Germinal center (tissue), 1 donor: ENCODE results near the gene NAA60.
"Not testable (repeated sequence)": the region's sequence is repeated elsewhere in the genome, so short reads cannot be mapped to it uniquely, and the experiment has no call there.

ENCODE experiments used
- DNase-seq: peaks from one replicate; pipeline ENCODE4 v3.0.0; 2012; ENCODE audit warnings: mixed read lengths, low spot score

The NAA60 gene

GRCh38 chr16:3465301-3465700 lies 21.8 kb downstream of the NAA60 start:
- DNase-seq: no peak

DNA sequence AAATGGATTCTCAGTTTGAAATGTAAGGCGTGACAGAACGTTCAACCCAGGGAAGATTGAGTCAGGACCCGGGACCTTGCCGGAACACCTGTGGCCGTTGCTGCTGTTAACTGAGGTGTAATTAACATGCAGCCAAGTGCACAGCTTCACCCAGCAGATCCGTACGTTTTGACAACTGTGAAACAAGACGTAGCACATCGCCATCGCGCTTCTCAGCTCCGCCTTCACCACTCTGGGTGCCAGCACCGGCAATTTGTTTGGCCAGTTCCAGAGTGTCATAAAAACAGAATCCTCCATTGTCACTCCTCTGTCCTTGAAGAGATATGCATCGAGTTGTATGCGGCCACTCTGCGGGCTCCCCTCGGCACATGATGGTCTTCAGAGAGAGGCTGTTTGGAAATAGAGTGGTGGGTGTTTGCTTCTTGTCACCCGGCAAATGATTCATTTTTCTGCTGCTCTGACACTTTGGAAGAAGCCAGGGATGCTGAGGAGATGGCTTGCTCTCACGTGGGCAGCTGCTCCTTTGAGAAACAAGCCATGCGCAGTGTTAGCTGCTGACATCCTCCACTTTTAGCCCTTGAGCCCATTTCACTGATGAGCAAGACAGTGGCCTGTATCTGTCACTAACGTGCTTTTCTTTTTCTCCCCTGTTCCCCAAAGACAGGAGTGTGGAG lies 22.6 kb downstream of the NAA60 start:
- DNase-seq: no peak

- DNase-seq: no peak
Measured at GRCh38 chr16:3467182-3467581, 23.7 kb downstream of the NAA60 start.

DNA sequence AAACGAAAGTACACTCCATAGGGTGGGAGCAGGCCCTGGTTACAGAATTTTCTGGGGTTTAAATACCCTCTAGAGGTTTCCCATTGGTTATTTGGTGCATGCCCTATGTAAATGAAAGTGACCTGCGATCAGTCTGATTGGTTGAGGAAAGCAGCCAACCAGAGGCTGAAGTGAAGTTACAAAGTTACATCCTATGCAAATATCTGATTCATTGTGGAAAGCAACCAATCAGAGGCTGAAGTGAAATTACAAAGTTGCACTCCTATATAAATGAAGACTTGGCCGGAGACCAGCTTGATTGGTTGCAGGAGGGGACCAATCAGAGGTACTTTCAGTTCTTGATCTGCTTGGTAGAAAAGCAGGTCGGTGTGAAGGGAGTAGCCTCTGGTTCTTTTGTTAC lies 24.4 kb downstream of the NAA60 start:
- DNase-seq: no peak

- no peak for DNase-seq
Measured at GRCh38 chr16:3468501-3468900, 25.0 kb downstream of the NAA60 start.

- no peak for DNase-seq
Measured at GRCh38 chr16:3469736-3470135, 26.3 kb downstream of the NAA60 start.

DNA sequence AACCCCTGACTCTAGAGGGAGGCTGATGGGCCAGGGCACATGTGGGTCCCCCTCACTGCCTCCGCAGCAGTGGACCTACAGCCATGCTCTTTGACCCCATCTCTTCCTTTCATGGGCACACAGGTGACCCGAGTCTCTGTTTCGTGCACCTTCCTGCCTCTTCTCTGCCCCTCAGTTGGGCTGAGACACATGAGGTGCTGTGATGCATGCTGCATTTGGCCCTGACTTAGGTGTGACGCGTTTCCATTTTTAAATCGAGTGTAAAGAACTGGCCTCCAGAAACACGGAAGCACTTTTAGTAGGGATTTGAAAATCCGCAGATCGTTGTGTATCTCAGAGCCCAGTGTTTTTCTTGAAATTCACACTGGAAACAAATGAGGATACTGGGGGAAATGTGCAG lies 27.2 kb downstream of the NAA60 start:
- DNase-seq: no peak

DNA sequence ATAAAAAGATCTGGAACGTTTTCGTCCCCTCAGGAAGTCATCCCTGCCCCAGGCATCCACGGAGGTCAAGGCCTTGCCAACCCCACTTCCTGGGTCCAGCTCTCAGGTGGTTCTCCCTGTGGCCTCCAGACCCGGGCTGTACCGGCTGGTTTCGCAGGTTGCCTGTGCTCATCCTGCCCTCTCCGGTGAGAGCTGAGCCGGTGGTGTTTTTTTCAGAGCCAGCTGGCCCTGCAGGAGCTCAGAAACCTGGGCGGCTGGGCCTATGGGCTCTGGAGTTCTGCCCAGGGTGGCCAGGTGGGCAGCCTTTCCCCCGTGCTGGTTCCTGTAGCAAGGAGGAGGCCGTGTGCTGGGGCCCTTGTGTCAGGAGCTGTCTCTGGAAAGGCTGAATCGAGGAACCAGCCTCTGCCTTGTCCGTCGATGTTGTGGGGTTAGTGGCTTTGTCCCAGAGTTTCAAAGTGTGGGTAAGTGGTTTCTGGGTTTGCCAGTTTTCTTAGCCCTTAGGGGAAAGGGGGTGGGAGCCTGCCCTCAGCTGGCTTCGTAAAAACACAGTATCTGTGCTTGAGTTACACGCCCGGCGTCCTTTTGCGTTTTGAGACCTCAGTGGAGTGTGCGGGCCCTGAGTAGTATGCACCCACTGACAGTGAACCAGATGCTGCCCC lies 28.2 kb downstream of the NAA60 start:
- DNase-seq: no peak

DNA sequence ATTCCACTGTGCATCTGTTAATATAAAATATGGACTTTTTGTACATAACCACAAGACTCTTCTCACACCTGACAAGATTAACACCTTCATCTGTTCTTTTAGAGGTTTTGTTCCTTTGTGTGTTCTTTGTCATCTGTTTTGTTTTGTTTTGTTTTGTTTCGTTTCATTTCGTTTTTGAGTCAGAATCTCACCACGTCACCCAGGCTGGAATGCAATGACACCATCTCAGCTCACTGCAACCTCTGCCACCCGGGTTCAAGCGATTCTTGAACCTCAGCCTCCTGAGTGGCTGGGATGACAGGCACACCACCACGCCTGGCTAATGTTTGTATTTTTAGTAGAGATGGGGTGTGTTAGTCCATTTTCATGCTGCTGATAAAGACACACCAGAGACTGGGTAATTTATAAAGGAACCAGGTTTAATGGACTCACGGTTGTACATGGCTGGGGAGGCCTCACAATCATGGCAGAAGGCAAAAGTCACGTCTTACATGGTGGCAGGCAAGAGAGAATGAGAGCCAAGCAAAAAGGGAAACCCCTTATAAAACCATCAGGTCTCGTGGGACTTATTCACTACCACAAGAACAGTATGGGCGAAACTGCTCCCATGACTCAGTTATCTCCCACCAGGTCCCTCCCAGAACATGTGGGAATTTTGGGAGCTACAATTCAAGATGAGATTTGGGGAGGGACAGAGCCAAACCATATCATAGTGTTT lies 29.6 kb downstream of the NAA60 start:
- DNase-seq: no peak

GRCh38 chr16:3473596-3473943 lies 30.1 kb downstream of the NAA60 start:
- DNase-seq: not testable (repeated sequence)

- no peak for DNase-seq
Measured at GRCh38 chr16:3474136-3474779, 30.8 kb downstream of the NAA60 start.

GRCh38 chr16:3474870-3475269 lies 31.4 kb downstream of the NAA60 start:
- not testable (repeated sequence) for DNase-seq

GRCh38 chr16:3475604-3476375 lies 32.3 kb downstream of the NAA60 start:
- DNase-seq: no peak

- DNase-seq: no peak
Measured at GRCh38 chr16:3476409-3476808, 32.9 kb downstream of the NAA60 start.

GRCh38 chr16:3478242-3478925 lies 34.9 kb downstream of the NAA60 start:
- DNase-seq: no peak

- DNase-seq: no peak
Measured at GRCh38 chr16:3479654-3480216, 36.3 kb downstream of the NAA60 start.

DNA sequence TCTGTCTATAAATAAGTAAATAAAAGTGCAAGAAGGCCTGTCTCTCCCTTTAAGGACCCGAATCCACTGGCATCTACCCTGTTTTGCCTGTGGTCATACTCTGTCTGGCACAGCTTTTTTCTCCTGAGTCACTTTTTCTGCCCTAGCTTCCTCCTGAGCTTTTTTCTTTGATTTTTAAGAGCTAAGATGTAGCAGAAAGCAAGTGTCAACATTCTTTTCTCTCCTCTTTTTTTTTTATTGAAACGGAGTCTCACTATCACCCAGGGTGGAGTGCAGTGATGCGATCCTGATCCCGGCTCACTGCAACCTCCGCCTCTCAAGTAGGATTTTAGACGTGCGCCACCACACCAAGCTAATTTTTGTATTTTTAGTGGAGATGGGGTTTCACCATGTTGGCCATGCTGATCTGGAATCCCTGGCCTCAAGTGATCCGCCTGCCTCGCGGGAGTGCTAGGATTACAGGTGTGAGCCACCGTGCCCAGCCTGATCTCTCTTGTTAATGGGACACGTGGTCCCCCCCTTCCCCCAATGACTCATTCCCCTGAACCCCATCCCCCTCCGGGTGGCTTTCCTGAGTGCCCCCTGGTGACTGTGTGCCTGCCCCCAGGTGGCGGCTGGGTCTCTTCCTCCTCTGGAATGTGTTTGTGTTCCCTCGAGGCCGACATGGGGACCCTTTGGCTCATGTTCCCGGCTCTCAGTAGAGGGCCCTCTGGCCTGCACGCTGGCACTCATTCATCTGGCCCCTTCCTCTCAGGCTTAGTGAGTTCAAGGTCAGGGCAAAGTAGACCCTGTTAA lies 37.6 kb downstream of the NAA60 start:
- DNase-seq: no peak

GRCh38 chr16:3481696-3482658 lies 38.5 kb downstream of the NAA60 start:
- DNase-seq: no peak

- DNase-seq: no peak
Measured at GRCh38 chr16:3482659-3483241, 39.3 kb downstream of the NAA60 start.
